WI38 (cell line): ENCODE results near the gene SYNDIG1.

Source experiments
- H3K4me3 ChIP-seq: 2 replicates; pipeline ENCODE4 v1.5.1; 2011; ENCODE audit warnings: low read depth, mild to moderate bottlenecking, control low read depth, low read length
- CTCF ChIP-seq: IDR thresholded peaks from 2 replicates; pipeline ENCODE4 v1.5.1; 2012; ENCODE audit warnings: low read depth, mild to moderate bottlenecking, control low read depth, low read length

SYNDIG1 gene

GRCh38 chr20:24679448-24680047 lies 210.1 kb downstream of the SYNDIG1 start:
- no peak overlapping the region for H3K4me3 ChIP-seq
- TF ChIP-seq CTCF, result no peak

- no peak for TF ChIP-seq CTCF
- H3K4me3 ChIP-seq, result no peak overlapping the region
These were observed 212.4 kb downstream of the SYNDIG1 start for GRCh38 chr20:24681634-24682495.

GRCh38 chr20:24682496-24682985 lies 213.1 kb downstream of the SYNDIG1 start:
- no peak overlapping the region for H3K4me3 ChIP-seq
- no peak for TF ChIP-seq CTCF

GRCh38 chr20:24683676-24684075 lies 214.2 kb downstream of the SYNDIG1 start:
- TF ChIP-seq CTCF, result no peak
- H3K4me3 ChIP-seq, result no peak overlapping the region

- TF ChIP-seq CTCF, result no peak
- no peak overlapping the region for H3K4me3 ChIP-seq
These were observed 215.0 kb downstream of the SYNDIG1 start for GRCh38 chr20:24684421-24684871.

- no peak for TF ChIP-seq CTCF
- no peak overlapping the region for H3K4me3 ChIP-seq
These were observed 215.7 kb downstream of the SYNDIG1 start for GRCh38 chr20:24684956-24685691.
